Neural progenitor cell (in vitro differentiated cells): ENCODE results near the gene PMF1.

Experiments used
- CTCF ChIP-seq: fragments of 200-600 bp; sonication (generic); IDR thresholded peaks from 2 replicates; pipeline ENCODE4 v1.5.1; 2017; ENCODE audit warnings: antibody characterized with exemption, mild to moderate bottlenecking
- EZH2 ChIP-seq: fragments of 200-600 bp; sonication (generic); IDR thresholded peaks from 2 replicates; pipeline ENCODE4 v1.6.1; 2017; ENCODE audit warnings: antibody characterized with exemption, mild to moderate bottlenecking, moderate library complexity

GRCh38 chr1:156281281-156281680 lies 68.5 kb downstream of the PMF1 start:
- TF ChIP-seq EZH2 = no peak
- no peak for TF ChIP-seq CTCF
